ENCODE data around the gene COBL.
"Not testable (repeated sequence)": the region's sequence is repeated elsewhere in the genome, so short reads cannot be mapped to it uniquely, and the experiment has no call there.

The COBL gene

GRCh38 chr7:51013861-51014511 lies 302.6 kb downstream of the COBL start:
- DNase-seq, result no peak

- no peak for DNase-seq
Measured at GRCh38 chr7:51013218-51013786, 303.3 kb downstream of the COBL start.

GRCh38 chr7:51012569-51013217 lies 303.9 kb downstream of the COBL start:
- no peak for DNase-seq

- DNase-seq, result no peak
Measured at GRCh38 chr7:51011710-51012350, 304.8 kb downstream of the COBL start.

DNA sequence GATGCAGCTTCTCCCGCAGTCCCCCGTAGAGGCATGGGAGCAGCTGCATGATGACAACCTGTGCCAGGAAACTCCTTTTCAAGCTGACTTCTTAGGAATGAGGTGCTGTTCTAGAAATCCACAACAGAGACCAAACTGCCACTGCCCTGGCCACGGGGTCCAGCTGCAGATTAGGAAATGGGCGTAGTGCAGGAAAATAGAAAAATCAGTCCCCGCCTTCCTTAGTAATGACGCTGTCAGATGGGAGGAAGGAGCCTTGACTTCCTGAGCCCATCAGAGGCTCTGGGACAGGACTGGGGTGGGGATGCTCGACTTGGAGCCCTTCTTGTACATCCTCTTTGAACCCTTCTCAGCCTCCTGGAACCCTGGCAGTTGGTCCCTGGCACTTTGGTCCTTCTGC lies 306.1 kb downstream of the COBL start:
- no peak for DNase-seq

DNA sequence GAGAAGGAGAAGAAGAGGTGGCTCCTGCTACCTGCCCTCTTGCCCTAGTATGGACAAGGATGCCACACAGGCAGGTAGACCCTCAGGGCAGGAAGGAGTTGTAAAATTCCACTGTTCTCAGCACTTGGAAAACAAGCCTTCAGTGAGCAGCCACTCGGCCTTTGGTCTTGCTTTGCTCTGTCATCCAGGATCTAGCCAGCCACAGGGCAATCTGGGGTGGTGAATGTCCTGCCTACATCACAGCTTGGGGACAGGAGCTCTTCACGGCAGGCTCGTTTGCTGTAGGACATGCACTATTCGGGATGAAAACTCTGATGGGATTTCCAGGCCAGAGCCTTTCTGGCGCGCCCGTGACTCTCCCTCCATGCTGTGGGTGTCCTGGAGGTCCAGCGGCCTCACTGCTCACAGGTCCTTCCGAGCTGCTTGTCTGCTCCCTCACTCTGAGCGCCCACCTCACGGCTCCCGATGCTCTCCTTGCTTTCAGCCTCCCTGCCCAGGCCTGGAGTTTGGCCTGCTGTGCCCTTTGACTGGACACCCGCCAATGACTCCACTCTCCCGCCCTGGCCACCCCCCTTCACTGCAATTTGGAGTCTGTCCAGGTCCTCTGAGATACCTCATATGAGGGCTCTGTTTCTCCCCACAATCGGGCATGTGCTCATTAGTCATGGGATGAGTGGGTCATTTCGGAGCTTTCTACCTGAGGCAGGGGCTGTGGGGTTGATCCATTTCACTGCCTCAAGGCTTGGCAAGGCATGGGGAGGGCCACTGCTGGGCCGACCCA lies 306.7 kb downstream of the COBL start:
- no peak for DNase-seq

DNA sequence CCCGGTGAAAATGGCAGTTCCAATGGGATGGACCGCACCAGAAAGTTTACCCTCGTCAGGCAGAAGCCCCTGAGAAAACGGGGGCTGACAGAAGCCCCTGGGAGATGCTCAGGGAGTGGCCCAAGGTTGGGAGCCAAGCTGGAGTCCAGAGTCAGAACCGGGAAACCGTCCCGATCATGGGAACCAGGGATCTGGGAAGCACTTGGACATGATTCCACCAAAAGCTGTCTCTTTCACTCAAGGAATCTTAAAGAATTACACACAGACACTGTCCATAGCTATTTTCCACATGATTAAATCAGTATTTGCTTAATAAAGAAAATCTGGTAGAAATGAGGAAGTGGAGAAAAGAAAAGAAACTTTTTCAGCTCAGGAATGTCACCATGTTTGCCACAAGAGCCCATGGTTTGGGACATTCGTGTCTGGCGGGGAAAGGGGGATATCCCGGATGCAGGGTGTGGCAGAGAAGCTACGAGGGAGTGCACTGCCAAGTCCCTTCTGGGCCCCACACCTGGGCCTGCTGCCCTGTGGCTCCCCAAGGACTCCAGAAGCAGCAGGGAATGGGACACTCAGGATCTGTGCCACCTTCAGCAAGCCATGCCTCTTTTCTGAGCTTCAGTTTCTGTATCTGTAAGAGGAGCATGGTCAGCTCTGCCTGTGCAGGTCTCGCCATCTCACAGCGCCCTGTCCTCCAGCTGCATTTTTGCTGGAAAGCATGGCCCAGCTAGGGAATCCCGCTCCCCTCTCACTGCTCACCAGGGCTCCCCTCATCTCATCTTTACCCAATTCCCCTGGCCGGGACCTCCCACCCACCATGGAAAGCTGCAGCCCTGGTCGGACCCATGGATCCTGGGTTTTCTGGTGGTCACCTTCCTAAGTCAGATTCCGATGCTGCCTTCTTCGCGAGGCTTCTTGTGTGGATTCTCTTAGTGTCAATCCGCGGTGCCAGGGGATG lies 308.8 kb downstream of the COBL start:
- DNase-seq, result no peak

DNA sequence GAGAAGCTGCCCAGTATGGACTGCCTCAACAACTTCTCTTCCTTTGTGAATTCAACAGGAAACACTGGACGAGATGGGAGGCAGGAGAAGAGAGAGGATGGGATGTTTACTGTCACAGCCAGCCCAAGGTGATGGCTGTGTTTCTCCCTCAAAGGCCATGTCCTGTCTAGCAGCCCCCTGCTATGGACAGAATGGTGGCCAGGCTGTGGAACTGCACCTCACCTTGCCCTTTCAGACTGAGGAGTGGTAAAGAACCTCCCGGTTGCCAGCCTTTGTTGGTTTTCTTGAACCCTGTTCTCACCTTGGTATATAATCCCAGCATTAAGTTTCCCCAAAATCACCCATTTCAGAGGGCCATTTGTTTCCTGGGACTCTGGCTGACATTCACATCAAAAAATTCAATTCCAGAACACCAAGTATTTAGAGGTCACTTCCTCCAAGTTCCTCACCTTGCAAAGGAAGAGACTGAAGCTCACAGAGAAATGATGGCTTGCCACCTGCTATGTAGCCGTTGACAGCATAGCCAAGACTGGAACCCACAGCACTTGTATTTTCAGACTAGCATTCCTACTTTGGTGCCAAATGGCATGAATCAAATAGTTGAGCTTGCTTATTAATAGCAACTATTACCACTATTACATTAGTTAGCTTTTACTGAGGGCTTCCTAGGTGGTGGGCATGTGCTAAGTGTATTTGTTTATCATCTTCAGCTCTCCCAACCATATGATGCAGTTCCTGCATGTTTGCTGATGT lies 309.9 kb downstream of the COBL start:
- no peak for DNase-seq

DNA sequence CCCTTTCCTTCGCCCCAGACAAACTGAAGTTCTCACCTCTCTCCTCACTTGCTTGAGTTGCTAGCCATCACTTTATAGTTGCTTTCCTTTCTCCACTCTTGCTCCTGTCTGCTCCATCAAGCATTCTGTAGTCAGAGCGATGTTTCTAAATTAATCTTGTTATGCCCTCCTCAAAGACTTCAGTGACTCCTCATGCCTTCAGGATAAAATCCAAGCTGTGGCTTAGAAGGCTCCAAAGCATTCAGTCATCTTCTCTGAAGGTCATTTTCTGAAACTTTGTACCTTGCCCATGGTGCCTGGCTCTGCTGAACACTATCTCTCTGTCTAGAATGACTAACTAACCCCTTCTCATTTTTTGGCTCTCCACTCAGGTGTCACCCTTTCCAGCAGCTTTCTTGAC lies 311.5 kb downstream of the COBL start:
- DNase-seq, result no peak

- no peak for DNase-seq
Measured at GRCh38 chr7:51000956-51001355, 315.7 kb downstream of the COBL start.

DNA sequence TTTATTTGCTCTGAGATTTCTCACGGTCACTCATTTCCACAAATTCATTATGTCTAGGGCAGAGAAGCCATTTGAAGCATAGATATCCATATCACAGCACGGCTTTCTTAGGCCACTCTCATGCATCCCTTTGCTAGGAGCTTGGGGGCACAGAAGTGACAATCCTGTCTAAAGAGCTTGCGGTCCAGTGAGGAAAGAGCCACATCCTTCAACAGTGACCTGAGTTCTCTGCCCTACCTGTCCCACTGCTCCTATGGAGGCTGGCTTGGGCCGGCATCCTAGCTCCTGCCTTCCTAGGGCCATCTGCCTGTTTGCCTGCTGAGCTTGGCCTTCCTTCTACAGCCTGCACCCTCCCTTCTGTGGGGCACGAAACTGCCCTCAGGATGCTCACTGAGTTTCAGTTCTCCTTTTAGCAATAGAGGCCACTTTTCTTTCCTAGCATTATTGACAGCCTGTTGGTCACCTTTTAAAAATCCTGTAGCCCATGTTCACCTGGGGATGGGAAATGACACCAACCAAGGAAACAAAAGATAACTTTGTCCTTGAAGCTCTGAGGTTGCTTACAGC lies 321.8 kb downstream of the COBL start:
- DNase-seq, result no peak

- not testable (repeated sequence) for DNase-seq
Measured at GRCh38 chr7:50990214-50990613, 326.4 kb downstream of the COBL start.

DNA sequence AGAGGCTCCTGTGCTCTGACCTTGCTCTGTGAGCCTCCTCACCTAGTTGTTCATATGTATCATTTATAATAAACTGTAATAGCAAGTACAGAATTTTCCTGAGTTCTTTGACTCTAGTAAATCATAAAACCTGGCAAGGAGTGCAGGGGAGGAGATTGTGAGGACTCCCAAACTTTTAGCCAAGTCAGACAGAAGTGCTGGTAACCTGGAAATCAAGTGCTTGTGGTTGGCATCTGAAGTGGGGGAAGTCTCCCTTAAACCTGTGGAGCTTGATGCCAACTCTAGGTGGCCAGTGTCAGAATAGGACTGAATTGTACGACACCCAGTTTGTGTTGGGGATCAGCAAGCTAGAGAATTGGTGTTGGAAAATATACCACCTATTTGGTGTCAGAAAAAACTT lies 327.6 kb downstream of the COBL start:
- DNase-seq, result no peak

DNA sequence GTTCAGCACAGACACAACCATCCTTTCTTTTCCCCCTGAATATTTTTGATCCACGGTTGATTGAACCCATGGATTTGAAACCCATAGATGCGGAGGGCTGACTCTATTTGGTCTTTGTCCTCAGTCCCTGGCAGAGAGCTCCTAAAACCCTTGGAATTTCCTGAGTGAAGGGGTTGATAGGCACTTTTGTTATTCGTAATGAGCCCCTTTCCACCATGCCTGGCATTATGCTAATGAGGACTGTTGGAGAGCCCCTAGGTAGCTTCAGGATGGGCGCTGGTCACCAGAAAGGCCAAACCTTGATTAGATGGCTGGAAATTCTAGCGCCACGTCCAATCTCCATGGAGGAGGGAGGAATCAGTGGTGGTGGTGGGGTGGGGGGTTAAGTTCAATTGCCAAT lies 328.1 kb downstream of the COBL start:
- no peak for DNase-seq

GRCh38 chr7:50985096-50985495 lies 331.5 kb downstream of the COBL start:
- DNase-seq, result no peak

DNA sequence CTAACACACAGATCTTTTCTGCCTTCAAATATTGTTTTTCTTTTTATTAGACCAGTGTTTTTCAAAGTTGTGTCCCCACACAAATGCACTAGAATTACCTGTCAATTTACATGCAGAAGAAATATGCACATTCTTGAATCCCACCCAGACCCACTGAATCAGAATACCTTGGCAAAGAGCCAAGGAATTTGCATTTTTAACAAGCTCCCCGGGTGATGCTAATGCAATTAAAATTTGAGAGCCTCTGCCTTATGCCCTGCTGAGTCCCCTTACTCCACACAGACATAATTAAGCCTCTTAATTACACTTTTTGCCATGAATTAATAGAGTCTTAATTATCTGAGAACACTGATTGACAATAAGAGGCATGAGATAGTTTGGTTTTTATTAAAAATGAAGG lies 332.8 kb downstream of the COBL start:
- no peak for DNase-seq

GRCh38 chr7:50982626-50983025 lies 334.0 kb downstream of the COBL start:
- no peak for DNase-seq

DNA sequence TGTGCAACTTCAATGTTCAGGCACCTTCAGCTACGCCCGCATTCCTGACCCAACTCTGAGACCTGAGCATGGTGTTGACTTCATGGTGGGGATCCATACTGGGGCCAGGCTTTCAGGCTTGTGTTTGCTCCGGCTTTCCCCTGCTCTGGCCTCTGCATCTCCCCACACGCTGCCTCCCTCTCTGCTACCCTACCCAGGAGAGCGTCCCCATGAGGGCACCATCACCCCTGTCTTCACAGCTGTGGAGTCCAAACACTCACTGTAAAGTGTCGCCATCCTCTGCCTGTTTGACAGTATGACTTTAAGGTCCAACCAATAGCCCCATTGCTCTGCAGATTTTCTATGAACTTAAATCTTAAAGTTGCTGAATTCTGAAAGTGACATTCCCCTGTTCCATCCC lies 334.9 kb downstream of the COBL start:
- DNase-seq, result no peak

GRCh38 chr7:50980411-50980810 lies 336.2 kb downstream of the COBL start:
- DNase-seq, result no peak

- no peak for DNase-seq
Measured at GRCh38 chr7:50978633-50979215, 337.9 kb downstream of the COBL start.

GRCh38 chr7:50977421-50977820 lies 339.2 kb downstream of the COBL start:
- DNase-seq, result no peak
